Glutamatergic neuron (in vitro differentiated cells): Measurements from ENCODE around the gene NME1. TPM values are rescaled to one million over a fixed set of nuclear protein-coding genes. Genes with fewer than 3 reads are reported as not detected.

Experiments
- DNase-seq: peaks from one replicate; pipeline ENCODE4 v3.0.0; 2022
- H3K27ac Mint-ChIP-seq: one replicate; pipeline ENCODE4 v1.8.0; 2020; ENCODE audit warnings: mild to moderate bottlenecking, mixed read lengths, inconsistent platforms; ENCODE audit not compliant: unreplicated experiment
- H3K27me3 Mint-ChIP-seq: one replicate; pipeline ENCODE4 v1.8.0; 2020; ENCODE audit warnings: mild to moderate bottlenecking, moderate library complexity, mixed read lengths, inconsistent platforms; ENCODE audit not compliant: unreplicated experiment
- H3K36me3 Mint-ChIP-seq: one replicate; pipeline ENCODE4 v1.8.0; 2020; ENCODE audit warnings: mild to moderate bottlenecking, mixed read lengths, inconsistent platforms; ENCODE audit not compliant: unreplicated experiment
- H3K4me1 Mint-ChIP-seq: one replicate; pipeline ENCODE4 v1.8.0; 2020; ENCODE audit warnings: mild to moderate bottlenecking, low read depth, mixed read lengths, inconsistent platforms; ENCODE audit not compliant: unreplicated experiment
- H3K4me3 Mint-ChIP-seq: one replicate; pipeline ENCODE4 v1.8.0; 2020; ENCODE audit warnings: mild to moderate bottlenecking, mixed read lengths, inconsistent platforms; ENCODE audit not compliant: unreplicated experiment
- H3K9me3 Mint-ChIP-seq: one replicate; pipeline ENCODE4 v1.8.0; 2020; ENCODE audit warnings: mild to moderate bottlenecking, moderate library complexity, mixed read lengths, inconsistent platforms; ENCODE audit not compliant: unreplicated experiment
- CTCF ChIP-seq: fragments of 200-600 bp; sonication (generic); IDR thresholded peaks from one replicate; pipeline ENCODE4 v1.5.0; 2021; ENCODE audit not compliant: partially characterized antibody, unreplicated experiment
- total RNA-seq: library from RNA; stranded (reverse); fragmentation: NEBNext Ultra II Directional; extraction: Animal tissue kit (Norgen Biotek cat#: 25700); gene quantifications from one replicate; pipeline ENCODE4 v1.2.1, GENCODE V29; 2021; ENCODE audit not compliant: unreplicated experiment

Gene NME1
- total RNA-seq, 1 donor from 2014 or later: 125 TPM

GRCh38 chr17:51203838-51204237 lies 50.5 kb downstream of the NME1 start:
- DNase-seq: no peak
- Mint-ChIP-seq H3K4me3 (no peak overlapping the region), H3K4me1 (no peaks in the 10 kb centered on the region), H3K27ac (no peak overlapping the region), H3K36me3 (no peaks in the 10 kb centered on the region), H3K27me3 (no peaks in the 10 kb centered on the region), H3K9me3 (no peaks in the 10 kb centered on the region)
- TF ChIP-seq CTCF: no peak

Other genes with a start within 250 kb of the NME1 start
- 327 TPM for gene SPAG9, start 32.7 kb upstream of the NME1 start, total RNA-seq
- gene NME2, start 12.9 kb downstream of the NME1 start, total RNA-seq: 245 TPM
- gene MBTD1, start 106.5 kb downstream of the NME1 start, total RNA-seq: 32.3 TPM
- 23.9 TPM for gene UTP18, start 107.0 kb downstream of the NME1 start, total RNA-seq